HEK293T (cell line): Measurements from ENCODE around the gene COPS2.

Experiments used
- CTCF ChIA-PET: fragments of 350-600 bp; formaldehyde crosslinking; extraction: SDS; loops from one replicate; lab custom pipeline; 2021; ENCODE audit warnings: antibody characterized with exemption, inconsistent platforms; lab: Yijun Ruan, JAX
- POLR2A ChIA-PET: fragments of 350-600 bp; formaldehyde crosslinking; extraction: SDS; loops from one replicate; lab custom pipeline; 2020; ENCODE audit warnings: antibody characterized with exemption, inconsistent platforms; lab: Yijun Ruan, JAX
- DNase-seq: peaks from one replicate; pipeline ENCODE4 v3.0.0; 2012; ENCODE audit warnings: mixed read lengths; ENCODE audit errors: extremely low spot score
- ARNT ChIP-seq: fragments of 450-650 bp; IDR thresholded peaks from 2 replicates; pipeline ENCODE4 v1.6.1; 2017; ENCODE audit warnings: mild to moderate bottlenecking
- BHLHE40 ChIP-seq: fragments of 450-650 bp; IDR thresholded peaks from 2 replicates; pipeline ENCODE4 v1.6.1; 2016; ENCODE audit warnings: mild to moderate bottlenecking, moderate library complexity, borderline replicate concordance
- CTBP1 ChIP-seq: fragments of 450-650 bp; IDR thresholded peaks from 2 replicates; pipeline ENCODE4 v1.6.1; 2016; ENCODE audit warnings: borderline replicate concordance
- ELF4 ChIP-seq: fragments of 450-650 bp; IDR thresholded peaks from 2 replicates; pipeline ENCODE4 v1.6.1; 2017; ENCODE audit warnings: antibody characterized with exemption
- FOXA1 ChIP-seq: fragments of 450-650 bp; IDR thresholded peaks from 2 replicates; pipeline ENCODE4 v1.6.1; 2016; ENCODE audit warnings: mild to moderate bottlenecking
- FOXK2 ChIP-seq: fragments of 450-650 bp; IDR thresholded peaks from 2 replicates; pipeline ENCODE4 v1.6.1; 2016; ENCODE audit warnings: mild to moderate bottlenecking
- FOXM1 ChIP-seq: fragments of 450-650 bp; IDR thresholded peaks from 2 replicates; pipeline ENCODE4 v1.6.1; 2017; ENCODE audit warnings: mild to moderate bottlenecking, borderline replicate concordance
- HDGF ChIP-seq: fragments of 450-650 bp; IDR thresholded peaks from 2 replicates; pipeline ENCODE4 v1.6.1; 2017; ENCODE audit warnings: antibody characterized with exemption, borderline replicate concordance
- L3MBTL2 ChIP-seq: fragments of 450-650 bp; conservative IDR thresholded peaks from 2 replicates; pipeline ENCODE4 v1.6.1; 2016; ENCODE audit warnings: mild to moderate bottlenecking
- LEF1 ChIP-seq: fragments of 450-650 bp; IDR thresholded peaks from 2 replicates; pipeline ENCODE4 v1.6.1; 2017; ENCODE audit warnings: mild to moderate bottlenecking, borderline replicate concordance
- NFRKB ChIP-seq: fragments of 450-650 bp; IDR thresholded peaks from 2 replicates; pipeline ENCODE4 v1.6.1; 2016; ENCODE audit warnings: mild to moderate bottlenecking, moderate library complexity
- PKNOX1 ChIP-seq: fragments of 450-650 bp; IDR thresholded peaks from 2 replicates; pipeline ENCODE4 v1.6.1; 2016
- SP1 ChIP-seq: fragments of 450-650 bp; IDR thresholded peaks from 2 replicates; pipeline ENCODE4 v1.6.1; 2017
- SUZ12 ChIP-seq: fragments of 450-650 bp; IDR thresholded peaks from 2 replicates; pipeline ENCODE4 v1.6.1; 2016; ENCODE audit warnings: mild to moderate bottlenecking
- TARDBP ChIP-seq: fragments of 450-650 bp; IDR thresholded peaks from 2 replicates; pipeline ENCODE4 v1.6.1; 2016
- ZNF384 ChIP-seq: fragments of 450-650 bp; IDR thresholded peaks from 2 replicates; pipeline ENCODE4 v1.6.1; 2016

Gene COPS2

GRCh38 chr15:49135911-49136310 lies 19.5 kb downstream of the COPS2 start:
- no peak for DNase-seq
- ChIA-PET CTCF (no interaction called here), POLR2A (no interaction called here)
- no peak for TF ChIP-seq SP1
- TF ChIP-seq L3MBTL2: no peak
- no peak for TF ChIP-seq ZNF384

- POLR2A ChIA-PET: no interaction called here
- no peak for DNase-seq
- no peak for TF ChIP-seq TARDBP
- TF ChIP-seq FOXM1: no peak
- no peak for TF ChIP-seq SUZ12
- no peak for TF ChIP-seq ARNT
- TF ChIP-seq SP1: no peak
- no peak for TF ChIP-seq LEF1
- no peak for TF ChIP-seq FOXA1
- no peak for TF ChIP-seq PKNOX1
- TF ChIP-seq BHLHE40: no peak
- TF ChIP-seq HDGF: no peak
- no peak for TF ChIP-seq FOXK2
- no peak for TF ChIP-seq ZNF384
- no peak for TF ChIP-seq NFRKB
- TF ChIP-seq CTBP1: no peak
- CTCF ChIA-PET: no interaction called here
Observed at GRCh38 chr15:49135342-49135857, 20.0 kb downstream of the COPS2 start.

GRCh38 chr15:49134683-49135341 lies 20.6 kb downstream of the COPS2 start:
- DNase-seq: no peak
- ChIA-PET CTCF (no interaction called here), POLR2A (no interaction called here)
- TF ChIP-seq FOXK2: no peak
- no peak for TF ChIP-seq PKNOX1

GRCh38 chr15:49131403-49131802 lies 24.0 kb downstream of the COPS2 start:
- POLR2A ChIA-PET: no interaction called here
- TF ChIP-seq HDGF (no peak), SP1 (no peak), FOXK2 (no peak), NFRKB (no peak), TARDBP (no peak), FOXM1 (no peak), CTBP1 (no peak), FOXA1 (no peak), ARNT (no peak), LEF1 (no peak), SUZ12 (no peak), BHLHE40 (no peak)
- CTCF ChIA-PET: no interaction called here
- DNase-seq: no peak

- ChIA-PET CTCF (no interaction called here), POLR2A (no interaction called here)
- no peak for DNase-seq
- TF ChIP-seq BHLHE40 (no peak), SUZ12 (no peak), L3MBTL2 (no peak), FOXK2 (no peak), NFRKB (no peak), FOXA1 (no peak), ZNF384 (no peak), CTBP1 (no peak), ARNT (no peak), ELF4 (no peak)
Observed at GRCh38 chr15:49124371-49124770, 31.0 kb downstream of the COPS2 start.

- TF ChIP-seq ARNT (no peak), LEF1 (no peak), SP1 (no peak), BHLHE40 (no peak), PKNOX1 (no peak)
- ChIA-PET POLR2A (no interaction called here), CTCF (no interaction called here)
- DNase-seq: no peak
Observed at GRCh38 chr15:49122541-49123062, 32.8 kb downstream of the COPS2 start.

- CTCF ChIA-PET: no interaction called here
- no peak for TF ChIP-seq ARNT
- POLR2A ChIA-PET: no interaction called here
- DNase-seq: no peak
Observed at GRCh38 chr15:49121901-49122300, 33.5 kb downstream of the COPS2 start.
